Gastrocnemius medialis (tissue), 4 donors: ENCODE results near the gene RUNDC3A. TPM values are rescaled to one million over a fixed set of nuclear protein-coding genes. Genes with fewer than 3 reads are reported as not detected.

Experiments
- ATAC-seq, 2 donors: fragments of 150-250 bp; one replicate each; pipeline ENCODE4 v1.9.1; 2016
- DNase-seq, 2 donors: peaks; one replicate each; pipeline ENCODE4 v3.0.0-alpha.2; 2019
- H3K27ac ChIP-seq, 4 donors: fragments of 200-600 bp; sonication (generic); 1 replicate in 1 of 4; 2 replicates in 3 of 4; pipeline ENCODE4 v1.5.1; 2016 to 2018; ENCODE audit warnings: mild to moderate bottlenecking in 2 of 4, moderate library complexity in 1 of 4
- H3K27me3 ChIP-seq, 3 donors: fragments of 200-600 bp; sonication (generic) in 2 of 3; 1 replicate in 1 of 3; 2 replicates in 2 of 3; pipeline versions ENCODE4 v1.5.1 to v1.6.0; 2016 to 2019; ENCODE audit warnings: mild to moderate bottlenecking in 1 of 3, moderate library complexity in 1 of 3
- H3K36me3 ChIP-seq, 2 donors: fragments of 200-600 bp; sonication (generic) in 1 of 2; one replicate each; pipeline ENCODE4 v1.5.1; 2017 to 2018
- H3K4me1 ChIP-seq, 2 donors: fragments of 200-600 bp; sonication (generic) in 1 of 2; one replicate each; pipeline ENCODE4 v1.5.1; 2016 to 2017; ENCODE audit warnings: mild to moderate bottlenecking in 2 of 2
- H3K4me3 ChIP-seq, 4 donors: fragments of 200-600 bp; sonication (generic) in 3 of 4; 1 replicate in 1 of 4; 2 replicates in 3 of 4; pipeline ENCODE4 v1.5.1; 2016 to 2019; ENCODE audit warnings: mild to moderate bottlenecking in 2 of 4
- H3K9me3 ChIP-seq, 3 donors: fragments of 200-600 bp; sonication (generic) in 2 of 3; 1 replicate in 1 of 3; 2 replicates in 2 of 3; pipeline ENCODE4 v1.5.1; 2016 to 2019
- POLR2A ChIP-seq, 2 donors: fragments of 450-650 bp; IDR thresholded peaks; one replicate each; pipeline ENCODE4 v1.6.1; 2017; ENCODE audit warnings: antibody characterized with exemption in 2 of 2, mild to moderate bottlenecking in 2 of 2, moderate library complexity in 2 of 2
- in situ Hi-C, 4 donors: fragments of 200-750 bp; cut with MboI; loops; one replicate each; pipeline versions ENCODE4 v1.15.0 to v1.8.0; 2017; ENCODE audit warnings: low sequenced_read_pairs in 4 of 4
- intact Hi-C: fragments of 100-400 bp; cut with DNase I; formaldehyde crosslinking; loops from one replicate; pipeline ENCODE4 v1.15.1; 2023; ENCODE audit warnings: low total_unique reads
- total RNA-seq, 4 donors: library from RNA; depleted of rRNA; stranded (reverse); fragments of >200 nt; gene quantifications; one replicate each; pipeline versions ENCODE4 v1.1.0 to v1.2.3, GENCODE V29; 2016
- TF ChIP-seq, protein P1 (sequence below), 5 experiments: fragments of 450-650 bp in 3 of 5; fragments of 200-600 bp in 2 of 5; sonication (generic) in 2 of 5; IDR thresholded peaks in 4 of 5; conservative IDR thresholded peaks in 1 of 5; 1 replicate in 4 of 5; 2 replicates in 1 of 5; pipeline ENCODE4 v1.5.1; 2016 to 2019; ENCODE audit warnings: antibody characterized with exemption in 5 of 5, mild to moderate bottlenecking in 3 of 5, moderate library complexity in 3 of 5

RUNDC3A gene
- total RNA-seq, result not detected

DNA sequence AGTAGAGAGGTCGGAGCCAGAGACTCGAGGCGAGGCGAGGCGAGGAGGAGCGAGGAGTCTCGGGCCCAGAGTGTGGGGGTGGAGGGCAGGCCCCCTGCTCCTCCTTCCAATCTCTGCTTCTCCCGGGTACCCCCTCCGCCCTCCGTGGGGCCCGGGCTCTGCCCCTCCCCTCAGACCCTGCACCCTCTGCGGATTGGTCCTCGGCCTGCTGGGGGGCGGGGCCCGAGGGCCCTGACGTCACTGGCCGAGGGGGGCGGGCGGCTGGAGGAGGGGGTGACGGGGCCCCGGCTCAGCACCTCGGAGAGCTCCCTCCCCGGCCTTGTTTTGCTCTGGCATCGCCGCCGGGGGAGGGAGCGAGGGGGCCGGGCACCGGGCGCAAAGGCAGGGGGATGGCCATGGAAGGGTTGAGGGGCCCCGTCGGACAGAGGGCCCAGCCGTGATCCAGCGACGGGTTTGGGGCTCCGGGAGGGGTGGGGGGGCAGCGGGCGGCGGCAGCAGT is at the start of gene RUNDC3A:
Gene RUNDC3A, plus strand, starts transcription at position 282 of the 499 bp plus-strand sequence. CDS start 232 bp downstream, outside the sequence.
- H3K27ac ChIP-seq, result no peak within 1 kb of the TSS
- H3K36me3 ChIP-seq, result no peaks in the 10 kb centered on the region
- peaks cover 7 to 18% of the 10 kb centered on the region in 2 donors for H3K4me1 ChIP-seq
- no peak for TF ChIP-seq POLR2A (IDR thresholded peaks at IDR 0.05)
- TF ChIP-seq, protein P1, sequence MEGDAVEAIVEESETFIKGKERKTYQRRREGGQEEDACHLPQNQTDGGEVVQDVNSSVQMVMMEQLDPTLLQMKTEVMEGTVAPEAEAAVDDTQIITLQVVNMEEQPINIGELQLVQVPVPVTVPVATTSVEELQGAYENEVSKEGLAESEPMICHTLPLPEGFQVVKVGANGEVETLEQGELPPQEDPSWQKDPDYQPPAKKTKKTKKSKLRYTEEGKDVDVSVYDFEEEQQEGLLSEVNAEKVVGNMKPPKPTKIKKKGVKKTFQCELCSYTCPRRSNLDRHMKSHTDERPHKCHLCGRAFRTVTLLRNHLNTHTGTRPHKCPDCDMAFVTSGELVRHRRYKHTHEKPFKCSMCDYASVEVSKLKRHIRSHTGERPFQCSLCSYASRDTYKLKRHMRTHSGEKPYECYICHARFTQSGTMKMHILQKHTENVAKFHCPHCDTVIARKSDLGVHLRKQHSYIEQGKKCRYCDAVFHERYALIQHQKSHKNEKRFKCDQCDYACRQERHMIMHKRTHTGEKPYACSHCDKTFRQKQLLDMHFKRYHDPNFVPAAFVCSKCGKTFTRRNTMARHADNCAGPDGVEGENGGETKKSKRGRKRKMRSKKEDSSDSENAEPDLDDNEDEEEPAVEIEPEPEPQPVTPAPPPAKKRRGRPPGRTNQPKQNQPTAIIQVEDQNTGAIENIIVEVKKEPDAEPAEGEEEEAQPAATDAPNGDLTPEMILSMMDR (IDR thresholded peaks at IDR 0.05 in 4 of 5, conservative IDR thresholded peaks at IDR 0.05 in 1 of 5), result no peak
- peak; percentile 76 for ATAC-seq
- peak within 1 kb of the TSS; percentile 37 to 56 (median 50) for H3K4me3 ChIP-seq
- in situ Hi-C loops, result no loop called here
- H3K9me3 ChIP-seq, result no peaks in the 10 kb centered on the region
- peaks cover 16 to 24% (median 23%) of the 10 kb centered on the region in 3 donors for H3K27me3 ChIP-seq
- DNase-seq, result peak; percentile 34 to 47
- intact Hi-C loops, result no loop called here

DNA sequence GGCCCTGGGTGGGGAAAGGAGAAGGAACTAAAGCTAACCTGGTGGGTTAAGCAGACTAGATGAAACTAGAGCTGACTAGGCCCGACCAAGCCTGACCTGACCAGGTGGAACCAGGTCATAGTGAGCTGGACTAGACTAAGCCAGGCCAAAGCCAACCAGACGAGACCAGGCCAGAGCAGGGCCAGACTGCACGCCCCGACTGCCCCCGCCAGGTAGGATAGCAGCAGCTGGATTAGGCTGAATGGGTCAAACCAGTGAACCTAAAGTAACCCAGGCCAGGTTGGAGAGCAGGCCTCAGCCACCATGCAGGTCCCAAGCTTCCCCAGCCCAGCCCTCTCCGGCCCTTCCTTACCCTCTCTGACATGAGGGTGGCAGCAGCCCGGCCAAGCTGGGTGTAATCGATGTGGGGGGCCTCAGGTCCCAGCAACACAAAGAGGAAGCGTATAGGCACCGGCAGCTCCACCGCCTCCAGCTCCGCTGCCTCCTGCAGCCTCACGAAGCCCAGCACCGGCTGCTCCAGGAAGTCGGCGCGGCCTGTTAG is 49.5 kb upstream of the RUNDC3A start:
- H3K4me1 ChIP-seq, result no peaks in the 10 kb centered on the region
- intact Hi-C loops (no loop called here), in situ Hi-C loops (no loop called here)
- H3K9me3 ChIP-seq, result no peaks in the 10 kb centered on the region
- no peaks in the 10 kb centered on the region for H3K27me3 ChIP-seq
- H3K27ac ChIP-seq, result no peak overlapping the region
- TF ChIP-seq POLR2A (IDR thresholded peaks at IDR 0.05), result no peak
- TF ChIP-seq, protein P1 (IDR thresholded peaks at IDR 0.05 in 4 of 5, conservative IDR thresholded peaks at IDR 0.05 in 1 of 5), result no peak
- DNase-seq (no peak), ATAC-seq (no peak)
- no peak overlapping the region for H3K4me3 ChIP-seq
- H3K36me3 ChIP-seq, result no peaks in the 10 kb centered on the region

DNA sequence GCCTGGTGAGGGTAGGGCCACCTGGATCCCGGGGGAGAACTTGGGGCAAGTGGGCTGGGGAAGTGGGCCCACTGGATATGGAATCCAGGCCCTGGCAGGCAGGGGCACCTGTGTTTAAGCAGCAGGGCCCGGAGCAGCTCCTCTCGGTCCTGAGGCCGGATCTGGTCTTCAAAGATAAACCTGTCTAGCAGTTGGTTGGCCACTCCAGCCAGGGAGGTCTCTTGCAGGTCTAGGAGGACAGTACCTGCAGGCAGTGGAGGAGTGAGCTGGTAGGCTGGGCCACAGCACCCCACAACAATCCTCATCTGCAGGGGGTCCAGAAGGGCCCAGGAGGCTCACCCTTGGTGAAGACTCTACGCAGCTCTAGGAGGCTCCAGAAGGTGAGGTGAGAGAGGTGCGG is 48.1 kb upstream of the RUNDC3A start:
- intact Hi-C loops (no loop called here), in situ Hi-C loops (no loop called here)
- H3K27ac ChIP-seq, result no peak overlapping the region
- ATAC-seq, result no peak
- H3K4me1 ChIP-seq, result no peaks in the 10 kb centered on the region
- no peaks in the 10 kb centered on the region for H3K27me3 ChIP-seq
- no peak overlapping the region for H3K4me3 ChIP-seq
- no peak for DNase-seq
- no peak for TF ChIP-seq POLR2A (IDR thresholded peaks at IDR 0.05)
- TF ChIP-seq, protein P1 (IDR thresholded peaks at IDR 0.05 in 4 of 5, conservative IDR thresholded peaks at IDR 0.05 in 1 of 5), result no peak
- no peaks in the 10 kb centered on the region for H3K9me3 ChIP-seq
- H3K36me3 ChIP-seq, result no peaks in the 10 kb centered on the region

DNA sequence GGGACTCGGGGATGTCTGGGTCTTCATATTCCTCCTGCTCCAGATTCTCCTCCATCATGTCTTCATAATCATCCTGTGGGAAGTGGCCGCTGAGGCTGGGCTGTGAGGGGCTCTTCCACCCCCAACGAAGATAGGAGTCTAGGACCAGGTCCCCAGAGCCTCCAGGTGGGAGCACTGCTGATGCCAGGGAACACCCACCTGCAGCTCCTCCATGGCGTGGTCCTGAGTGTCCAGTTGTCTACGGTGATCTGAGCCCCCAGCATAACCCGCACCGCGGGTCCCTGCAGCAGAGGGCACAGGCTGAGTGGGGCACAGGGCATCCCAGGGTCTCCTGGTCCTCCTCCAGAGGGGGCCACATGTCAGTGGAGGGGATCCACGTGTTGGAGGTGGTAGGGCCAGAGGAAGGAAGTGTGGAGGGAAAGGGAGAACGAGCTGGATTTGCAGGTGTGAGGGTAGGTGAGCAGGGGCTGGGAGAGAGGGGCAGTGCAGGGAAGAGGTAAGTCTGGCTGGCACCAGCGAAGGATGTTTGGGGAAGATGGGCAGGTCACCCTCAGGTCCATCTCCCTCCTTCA is 45.7 kb upstream of the RUNDC3A start:
- intact Hi-C loops (no loop called here), in situ Hi-C loops (no loop called here)
- no peaks in the 10 kb centered on the region for H3K36me3 ChIP-seq
- no peak for TF ChIP-seq POLR2A (IDR thresholded peaks at IDR 0.05)
- TF ChIP-seq, protein P1 (IDR thresholded peaks at IDR 0.05 in 4 of 5, conservative IDR thresholded peaks at IDR 0.05 in 1 of 5), result no peak
- H3K27me3 ChIP-seq, result no peaks in the 10 kb centered on the region
- H3K4me1 ChIP-seq, result no peaks in the 10 kb centered on the region
- DNase-seq, result no peak
- H3K27ac ChIP-seq, result no peak overlapping the region
- H3K9me3 ChIP-seq, result no peaks in the 10 kb centered on the region
- H3K4me3 ChIP-seq, result no peak overlapping the region
- ATAC-seq, result no peak
